Amygdala (tissue), 56 donors: ENCODE measurements around the gene SLC22A23.

Experiments used
- DNase-seq, 56 donors: peaks; one replicate each; lab custom pipeline; 2025; lab: John Stamatoyannopoulos, UW

The SLC22A23 gene

DNA sequence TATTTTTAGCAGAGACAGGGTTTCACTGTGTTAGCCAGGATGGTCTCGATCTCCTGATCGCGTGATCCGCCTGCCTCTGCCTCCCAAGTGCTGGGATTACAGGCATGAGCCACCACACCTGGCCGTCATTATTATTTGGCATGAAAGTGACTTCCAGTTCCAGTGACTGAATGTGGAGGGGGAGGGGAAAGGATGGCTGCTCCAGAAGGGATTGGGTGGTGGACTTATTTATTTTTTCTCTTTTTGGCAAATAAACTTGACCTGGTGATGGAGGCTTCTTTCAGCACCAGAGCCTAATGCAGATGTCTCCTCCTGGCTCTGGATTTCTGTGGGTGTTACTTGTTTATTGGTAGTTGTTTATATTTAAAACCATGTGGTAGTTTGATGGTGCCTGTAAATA, 16.9 kb upstream of the SLC22A23 start:
- DNase-seq = no peak

DNA sequence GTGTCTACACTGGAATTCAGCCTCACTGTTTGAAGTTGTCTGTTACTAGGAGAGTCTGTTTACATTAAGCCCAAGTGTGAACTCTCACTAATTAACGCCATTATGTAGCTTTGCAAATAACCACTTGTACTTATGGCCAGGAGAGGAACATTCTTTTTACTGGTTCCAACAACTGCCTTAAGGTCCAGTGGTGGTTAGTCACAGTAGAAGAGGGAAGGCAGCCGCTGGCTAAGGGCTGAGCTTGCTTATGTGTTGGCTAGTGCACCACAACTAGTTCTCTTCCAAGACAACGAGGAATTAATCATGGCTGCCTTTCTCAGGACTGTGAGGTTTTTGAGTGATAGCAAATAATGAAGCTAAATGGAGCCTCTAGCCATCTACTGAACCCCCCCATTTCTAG, 14.9 kb upstream of the SLC22A23 start:
- no peak for DNase-seq

DNA sequence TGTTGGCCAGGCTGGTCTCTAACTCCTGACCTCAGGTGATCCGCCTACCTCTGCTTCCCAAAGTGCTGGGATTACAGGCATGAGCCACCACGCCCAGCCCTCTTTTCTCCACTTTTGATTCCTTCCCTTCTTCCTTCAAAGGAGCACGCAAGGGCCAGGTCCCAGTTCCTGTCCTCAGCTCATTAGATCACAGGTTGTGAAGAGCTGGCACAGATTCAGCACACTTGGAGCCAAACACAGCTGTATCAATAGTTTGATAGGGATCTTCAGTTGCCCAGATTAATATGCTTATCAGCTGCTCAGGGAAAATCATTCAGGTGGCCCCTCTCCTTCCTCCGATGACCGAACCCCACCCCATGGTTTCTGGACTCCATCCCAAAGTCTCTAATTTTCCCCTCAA, 14.4 kb upstream of the SLC22A23 start:
- no peak for DNase-seq

DNA sequence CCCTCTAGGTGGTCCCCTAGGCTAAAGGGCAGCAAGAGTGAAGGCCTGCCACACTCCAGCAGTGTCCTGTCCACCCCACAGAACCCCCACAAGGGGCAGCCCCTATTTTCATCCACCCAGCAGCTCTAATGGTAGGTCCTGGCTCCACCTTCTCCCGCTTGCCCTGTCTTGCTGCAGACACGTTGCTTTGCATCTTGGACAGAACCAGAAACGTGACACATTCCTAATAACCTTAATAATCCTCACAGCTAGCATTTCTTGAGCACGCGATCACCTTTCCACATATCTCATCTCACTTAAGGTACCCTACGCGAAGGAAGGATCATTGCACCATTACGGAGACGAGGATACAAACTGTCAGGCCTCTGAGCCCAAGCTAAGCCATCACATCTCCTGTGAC, 11.7 kb upstream of the SLC22A23 start:
- DNase-seq = no peak

DNA sequence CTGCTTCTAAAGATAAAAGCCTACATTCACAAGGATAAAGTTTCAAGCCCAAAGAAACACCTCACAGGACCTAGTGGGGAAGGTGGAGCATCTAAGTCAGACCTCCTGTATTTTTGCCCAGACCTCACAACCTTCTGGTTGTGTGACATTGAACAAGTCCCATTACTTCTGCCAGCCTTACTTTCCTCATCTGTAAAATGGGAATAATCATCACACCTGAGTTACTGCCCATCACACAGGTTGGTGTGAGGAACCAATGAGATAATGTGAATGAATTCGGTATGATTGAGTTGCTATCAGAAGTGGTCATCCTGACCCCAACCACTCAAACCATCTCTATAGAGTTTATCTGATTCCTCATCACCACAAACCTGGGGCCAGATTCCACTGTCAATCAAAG, 11.1 kb upstream of the SLC22A23 start:
- no peak for DNase-seq

DNA sequence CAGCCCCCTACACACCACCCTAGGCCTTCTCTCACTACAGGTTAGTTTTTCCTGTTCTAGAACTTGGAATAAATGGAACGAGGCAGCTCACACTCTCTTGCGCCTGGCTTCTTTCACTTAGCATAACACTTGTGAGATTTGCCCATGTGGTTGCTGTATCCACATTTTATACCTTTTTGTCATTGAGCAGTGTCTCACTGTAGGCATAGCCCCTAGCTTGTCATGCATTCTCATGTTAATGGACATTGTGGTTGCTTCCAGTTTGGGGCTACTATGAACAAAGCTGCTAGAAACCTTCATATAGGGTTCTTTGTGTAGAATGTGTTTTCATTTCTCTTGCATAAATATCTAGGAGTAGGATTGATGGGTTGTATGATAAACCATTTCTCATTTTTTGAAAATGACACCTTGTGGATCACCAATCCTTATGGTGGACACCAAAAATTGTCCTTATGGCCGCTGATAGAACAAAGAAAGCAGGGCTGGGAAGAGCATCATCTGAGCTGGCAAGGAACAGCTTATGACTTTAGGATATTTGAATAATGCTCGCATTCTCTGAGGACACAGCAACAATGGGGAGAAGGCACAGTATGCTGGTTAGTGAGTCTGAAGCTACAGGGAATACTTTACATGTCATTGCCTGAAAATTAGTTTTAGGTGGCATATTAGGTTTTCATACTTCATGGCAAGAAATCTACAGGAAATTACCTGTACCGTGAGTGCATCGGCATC, 9.8 kb upstream of the SLC22A23 start:
- DNase-seq = no peak

DNA sequence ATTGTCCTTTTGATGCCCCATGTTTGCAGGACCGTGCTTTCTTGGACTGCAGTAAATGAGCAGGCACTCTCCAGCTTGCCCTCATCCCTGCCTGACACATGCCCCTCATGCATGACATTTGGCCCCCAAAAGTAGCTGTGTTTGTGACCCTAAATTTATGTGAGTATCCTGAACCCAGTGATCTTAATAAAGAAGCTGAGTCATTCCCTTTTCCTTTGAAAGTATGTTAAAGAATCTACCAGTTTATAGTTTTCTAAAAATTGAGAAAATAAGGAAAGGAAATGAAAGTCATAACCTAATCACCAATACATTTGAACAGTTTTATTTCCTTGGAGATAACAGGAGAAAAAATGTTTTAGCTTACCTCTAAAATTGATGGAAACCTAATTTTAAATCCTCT, 3.4 kb upstream of the SLC22A23 start:
- no peak for DNase-seq

DNA sequence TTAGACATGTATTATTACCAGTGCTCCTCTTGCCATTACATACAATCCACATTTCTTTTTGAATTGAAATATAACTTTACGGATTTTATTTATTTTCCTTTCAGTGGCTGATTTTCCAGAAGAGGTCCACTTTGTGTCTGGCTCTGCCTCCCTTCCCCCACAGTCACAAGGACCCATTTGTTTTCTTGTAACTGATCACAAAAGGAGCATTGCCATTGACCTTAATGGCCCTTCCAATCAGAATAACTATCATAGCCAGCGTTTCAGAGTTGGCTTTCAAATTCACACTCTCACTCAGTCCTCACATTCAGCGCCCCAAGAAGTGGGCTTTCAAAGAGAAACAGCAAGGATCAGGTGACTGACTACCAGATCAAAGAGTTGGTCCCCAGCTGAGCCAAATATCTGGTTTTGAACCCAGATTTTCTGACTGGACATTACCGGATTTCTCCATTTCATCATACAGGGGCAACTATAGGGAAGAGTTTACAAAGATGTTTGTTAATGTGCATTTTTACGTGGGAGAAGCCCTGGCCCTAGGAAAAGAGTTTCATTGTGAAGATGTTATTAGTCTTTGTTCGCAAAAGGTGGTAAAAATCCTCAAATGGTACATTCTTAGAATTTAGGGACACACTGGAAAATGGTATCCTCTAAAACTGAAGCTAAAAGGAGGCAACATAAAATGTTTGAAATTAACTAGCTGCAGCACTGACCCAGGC, 2.0 kb upstream of the SLC22A23 start:
- peak in 26 of 56 donors; percentile 5 to 71 (median 34) for DNase-seq

DNA sequence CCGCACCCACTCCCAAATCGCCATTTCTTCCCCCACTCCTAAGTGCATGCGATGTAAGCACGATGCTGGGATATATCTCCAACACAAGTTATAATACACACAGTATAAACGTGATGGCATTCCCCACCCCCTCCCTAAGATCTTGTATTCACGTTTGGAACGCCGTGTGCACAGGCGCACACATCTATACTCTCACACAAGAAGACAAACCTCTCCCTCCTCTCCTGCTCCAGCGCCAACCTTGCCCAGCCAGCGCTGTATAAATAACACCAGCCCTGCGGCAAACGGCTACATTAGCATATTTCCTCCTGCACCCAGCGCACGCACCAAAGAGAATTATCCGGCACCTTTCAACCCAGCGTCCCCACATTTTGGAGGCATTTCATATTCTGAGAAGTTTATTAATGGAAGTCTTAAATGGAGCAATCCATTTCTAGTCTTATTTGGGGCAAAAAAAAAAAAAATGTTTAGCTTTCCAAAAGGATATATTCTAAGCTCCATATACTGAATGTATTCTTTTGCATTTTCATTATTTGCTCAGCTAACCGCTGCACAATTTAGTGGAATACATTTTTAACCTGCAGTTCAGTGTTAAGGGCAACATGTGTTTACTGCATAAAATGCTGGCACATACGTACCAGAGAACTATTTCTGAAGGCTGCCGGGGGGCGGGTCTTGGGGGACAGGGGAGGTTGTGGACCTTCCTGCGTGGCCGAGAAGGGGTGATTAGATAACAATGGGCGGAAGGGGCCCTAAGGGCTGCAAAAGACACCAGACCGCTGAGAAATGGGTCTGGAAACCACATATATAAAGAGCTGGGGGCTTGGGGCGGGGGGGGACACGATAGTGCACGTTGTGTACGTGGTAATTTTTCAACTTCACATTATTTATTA, 1.1 kb upstream of the SLC22A23 start:
- peak in 33 of 56 donors; percentile 7 to 64 (median 47) for DNase-seq

DNA sequence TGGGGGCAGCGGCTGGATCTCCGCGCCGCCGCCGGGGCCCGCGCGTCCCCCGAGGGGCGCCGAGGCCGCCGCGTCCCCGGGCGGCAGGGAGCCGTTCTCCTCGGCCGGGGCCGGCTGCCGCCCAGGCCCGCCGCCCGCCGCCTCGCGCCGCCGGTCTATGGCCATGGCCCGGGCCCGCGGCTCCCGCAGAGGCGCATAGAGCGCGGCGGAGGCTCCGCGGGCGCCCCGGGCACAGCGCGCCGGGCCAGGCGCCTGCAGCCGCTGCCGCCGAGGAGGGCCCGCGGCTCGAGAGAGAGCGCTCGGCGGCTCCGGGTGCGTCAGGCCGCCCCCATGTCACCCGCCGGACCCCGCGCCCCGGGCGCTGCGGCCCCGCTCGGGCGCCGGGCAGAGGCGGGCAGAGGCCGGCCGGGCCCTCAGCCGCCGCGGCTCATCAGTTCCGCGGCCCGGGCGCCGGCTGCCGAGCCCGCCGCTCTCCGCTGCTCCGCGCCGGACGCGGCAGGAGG, 404 bp downstream of the SLC22A23 start:
- no peak for DNase-seq

DNA sequence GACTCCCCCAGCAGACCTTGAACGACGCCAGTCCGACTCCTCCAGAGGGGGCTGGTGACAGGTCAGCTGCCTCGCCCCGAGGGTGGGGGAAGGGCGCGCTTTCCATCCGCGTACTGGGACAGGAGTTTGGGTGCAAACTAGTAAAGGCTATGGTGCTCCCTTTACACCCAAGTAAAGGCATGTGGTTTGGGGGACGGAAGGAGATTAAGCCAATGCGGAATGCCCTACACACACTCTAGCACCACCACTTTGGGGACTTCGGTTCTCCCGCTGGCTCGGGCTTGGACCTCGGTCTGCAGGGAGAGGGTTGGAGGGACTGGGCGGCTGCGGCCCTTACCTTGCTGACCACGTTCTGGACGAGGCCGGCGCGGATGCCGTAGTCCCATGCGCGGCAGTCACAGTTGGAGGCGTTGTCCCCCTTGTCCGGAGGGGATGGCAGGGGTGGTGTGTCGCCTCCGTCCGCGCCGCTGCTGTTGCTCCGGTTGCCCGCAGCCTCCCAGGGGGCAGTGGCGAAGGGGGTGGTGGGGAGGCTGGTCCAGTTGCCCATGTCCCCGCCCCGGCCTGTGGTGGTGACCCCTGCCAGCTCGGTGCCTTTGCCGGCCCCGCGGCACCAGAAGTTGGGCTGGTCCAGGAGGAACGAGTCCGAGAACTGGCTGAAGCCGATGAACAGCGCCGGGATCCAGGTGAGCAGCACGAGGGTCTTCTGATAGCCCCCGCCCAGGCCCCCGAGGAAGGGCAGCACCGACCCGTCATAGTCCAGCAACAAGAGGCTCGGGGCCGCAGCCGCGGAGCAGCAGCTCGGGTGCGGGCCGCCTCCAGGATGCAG, 1.1 kb downstream of the SLC22A23 start:
- DNase-seq = peak in 33 of 56 donors; percentile 11 to 72 (median 44)

DNA sequence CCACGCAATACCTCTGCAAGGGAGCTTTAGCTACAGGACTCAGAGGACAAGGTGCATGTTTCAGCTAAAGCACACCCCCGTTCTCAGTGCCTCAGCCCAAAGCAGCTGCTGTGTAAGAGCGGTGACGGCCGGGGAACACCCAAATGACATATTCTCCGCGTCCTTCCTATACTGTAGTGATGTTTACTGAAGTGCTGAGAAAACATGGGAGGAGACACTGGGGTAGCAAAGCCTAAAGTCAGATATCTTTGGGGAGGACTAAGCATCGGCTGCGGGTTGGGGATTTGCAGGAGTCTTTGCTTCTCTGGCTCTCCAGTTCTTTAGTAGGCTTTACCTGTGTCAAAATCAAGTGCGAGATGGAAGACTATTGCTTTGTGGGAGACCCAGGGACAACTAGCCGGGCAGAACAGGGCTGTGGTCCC, 1.7 kb downstream of the SLC22A23 start:
- peak in 19 of 56 donors; percentile 7 to 72 (median 38) for DNase-seq

DNA sequence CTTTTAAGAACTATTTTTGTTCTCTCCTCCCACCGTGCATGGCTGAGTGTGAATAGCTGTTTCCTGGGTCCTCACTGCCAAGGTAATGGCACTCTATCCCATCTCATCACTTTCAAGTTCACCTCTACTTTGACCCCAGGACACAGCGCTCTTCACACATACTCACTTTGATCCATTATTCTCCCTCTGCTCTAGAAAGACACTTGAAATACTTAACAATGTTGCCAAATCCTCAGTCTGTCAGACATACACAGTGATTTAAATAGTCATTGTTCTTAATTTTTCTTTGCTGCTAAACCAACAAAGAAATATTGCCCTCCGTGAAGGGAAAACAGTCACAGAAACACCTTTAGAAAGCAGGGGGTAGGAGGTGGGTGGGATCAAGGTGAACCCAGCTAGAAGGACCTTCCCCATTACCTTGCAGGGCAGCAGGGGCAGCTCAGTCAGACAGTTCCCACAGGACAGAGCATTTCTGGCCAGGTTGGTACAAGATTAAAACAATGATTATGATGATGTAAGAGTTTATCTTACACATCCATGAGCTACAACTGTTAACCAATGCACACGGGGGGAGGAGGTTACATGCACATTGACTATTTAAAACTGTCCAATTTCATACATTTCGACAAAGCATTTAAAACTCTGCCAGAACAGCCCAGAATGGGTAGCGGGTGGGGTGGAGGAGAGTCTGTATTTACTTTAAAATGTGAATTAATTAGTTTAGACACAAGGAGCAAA, 2.4 kb downstream of the SLC22A23 start:
- no peak for DNase-seq

DNA sequence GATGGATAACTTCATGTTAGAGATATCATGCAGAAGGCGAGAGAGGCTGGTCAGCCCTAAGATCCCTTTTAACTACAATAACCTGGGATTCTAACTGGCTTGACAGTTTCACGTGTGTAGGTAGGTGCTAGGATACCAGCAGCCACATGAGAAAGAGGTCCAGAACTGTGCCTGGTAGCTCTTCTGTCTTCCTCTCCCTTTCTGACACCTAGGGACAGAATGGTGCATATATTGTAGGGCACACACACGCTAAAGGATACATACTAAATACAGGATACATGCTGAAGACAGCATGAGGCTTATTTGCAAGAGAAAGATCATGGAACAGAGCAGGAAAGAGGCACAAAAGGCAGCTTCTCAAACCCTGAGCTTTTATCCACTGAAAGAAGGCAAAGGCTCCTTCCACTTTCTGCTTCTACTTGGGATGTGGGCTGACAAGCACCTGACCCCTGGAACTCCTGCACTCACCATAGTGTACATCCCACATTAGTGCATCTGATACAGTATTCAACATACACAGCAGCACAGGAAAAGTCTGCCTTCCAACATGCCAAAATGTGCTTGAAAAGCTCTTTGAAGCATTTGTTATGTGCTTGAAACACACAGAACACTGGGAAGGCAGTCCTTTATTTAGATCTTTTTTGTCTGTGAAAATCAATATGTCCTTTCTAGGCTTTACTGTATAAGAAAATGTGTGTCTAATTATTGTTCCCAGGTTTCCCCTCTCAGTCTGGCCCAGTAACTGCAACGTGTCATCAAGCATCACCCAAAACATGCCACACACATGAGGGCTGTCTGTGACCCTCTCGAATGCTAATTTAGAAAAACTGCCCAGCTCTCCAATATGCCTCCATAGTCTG, 3.2 kb downstream of the SLC22A23 start:
- no peak for DNase-seq

DNA sequence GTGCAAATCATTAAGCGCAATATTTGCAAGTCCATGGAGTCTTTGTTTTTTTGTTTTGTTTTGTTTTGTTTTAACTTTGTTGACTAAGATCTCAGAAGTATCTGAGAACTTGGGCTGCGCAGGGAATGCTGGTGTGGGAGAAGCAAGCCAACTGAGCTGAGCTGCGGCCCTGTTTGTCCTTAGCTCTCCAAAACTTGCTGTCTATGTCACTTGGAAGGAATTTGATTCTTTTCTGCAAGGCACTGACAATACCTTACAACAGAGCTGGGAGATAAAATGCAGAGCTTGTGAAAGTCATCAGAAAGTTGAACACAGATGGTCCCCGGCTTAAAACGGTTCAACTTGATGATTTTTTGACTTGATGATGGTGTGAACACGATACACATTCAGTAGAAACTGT, 5.4 kb downstream of the SLC22A23 start:
- no peak for DNase-seq

DNA sequence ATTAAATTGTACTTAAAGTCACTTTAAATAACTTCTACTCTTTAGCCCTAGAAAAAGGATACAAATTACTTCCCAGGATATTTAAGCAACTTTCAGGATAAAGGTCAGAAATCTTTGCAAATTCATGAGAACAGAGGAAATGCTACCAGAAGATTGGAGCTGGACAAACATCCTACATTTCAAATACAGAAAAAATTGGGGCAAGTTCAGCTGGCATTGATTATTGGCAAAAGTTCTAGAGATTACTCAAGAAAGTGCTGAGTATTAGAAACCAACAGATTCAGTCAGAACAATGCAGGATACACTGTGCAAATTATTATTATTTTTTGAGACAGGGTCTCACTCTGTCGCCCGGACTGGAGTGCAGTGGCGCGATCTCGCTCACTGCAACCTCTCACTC, 6.0 kb downstream of the SLC22A23 start:
- DNase-seq = no peak

DNA sequence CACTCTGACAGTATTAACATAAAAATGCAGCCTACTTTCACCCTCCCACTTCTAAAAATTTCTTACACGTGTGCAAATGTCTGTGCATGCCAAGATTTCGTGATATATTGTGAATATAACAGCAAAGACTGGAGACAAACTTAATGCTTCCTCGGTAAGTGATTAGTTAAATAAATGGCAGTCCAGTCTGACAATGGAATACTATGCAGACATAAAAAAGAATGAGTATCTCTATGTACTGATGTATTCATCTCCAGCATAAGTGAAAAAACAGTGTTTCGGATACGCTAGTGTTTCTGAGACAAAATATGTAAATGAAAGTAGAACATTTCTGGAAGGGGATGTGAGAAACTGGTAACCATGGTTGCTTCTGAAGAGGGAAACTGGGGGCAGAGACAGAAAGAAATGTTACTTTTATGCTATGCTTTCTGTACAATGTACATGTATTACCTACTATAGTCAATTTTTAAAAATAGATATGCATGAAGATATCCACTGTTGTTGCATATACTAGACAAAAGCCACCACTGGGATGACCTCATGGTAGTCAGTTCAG, 7.0 kb downstream of the SLC22A23 start:
- DNase-seq = no peak

DNA sequence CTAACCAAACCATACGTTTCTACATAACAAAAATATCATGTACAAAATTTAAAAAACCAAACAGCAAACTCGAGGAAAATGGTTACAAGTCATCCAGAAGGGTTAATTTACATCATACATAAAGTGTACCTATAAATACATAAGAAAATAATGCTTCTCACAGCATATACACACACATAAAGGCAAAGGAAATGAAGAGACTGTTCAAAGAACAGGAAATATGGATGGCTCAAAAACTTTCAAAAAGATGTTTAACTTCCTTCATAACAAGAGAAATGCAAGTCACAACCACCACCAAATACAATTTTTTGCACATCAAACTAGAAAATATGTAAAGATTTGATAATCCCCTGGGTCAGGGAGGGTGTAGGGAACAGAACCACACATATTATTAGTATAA, 7.5 kb downstream of the SLC22A23 start:
- no peak for DNase-seq
